Measurements from ENCODE around the gene ATP5PF. TPM values are rescaled to one million over a fixed set of nuclear protein-coding genes. Genes with fewer than 3 reads are reported as not detected.

The ATP5PF gene
- total and polyA plus RNA-seq, 10 of the 15 experiments (the other 5 are each of a cell fraction or from before 2014, with no cell fraction given) = 103 to 1,604 (median 487) TPM

GRCh38 chr21:25752416-25752815 lies 17.7 kb upstream of the ATP5PF start:
- ChIA-PET RAD21 (ENCODE audit: unreplicated experiment) (no interaction called here), POLR2A (no interaction called here), CTCF (interaction anchor here (0.7 kb wide), 1 partner anchor 11 kb away, joined by 3 read pairs; no protein-coding TSS in a partner anchor), SMC1A (ENCODE audit: uncharacterized antibody, unreplicated experiment) (interaction anchor here (0.9 kb wide), 1 partner anchor 18 kb away, joined by 3 read pairs; the partner anchor contains the start of genes ATP5PF and GABPA)
- no peaks in the 10 kb centered on the region for H3K9me3 ChIP-seq (replicated peaks; ENCODE audit: control insufficient read depth, insufficient read depth, low read length)
- intact Hi-C loops (cut with micrococcal nuclease; ENCODE audit: unreplicated experiment) (no loop called here), in situ Hi-C loops (cut with MboI) (no loop called here)
- H3K4me3 ChIP-seq = no peak overlapping the region
- 94% methylated on average over 1 of the region's 1 CpG for WGBS (ENCODE audit: insufficient coverage, insufficient replicate concordance, low lambda C conversion rate, missing lambda C conversion rate)
- H3K4me2 ChIP-seq (ENCODE audit: control insufficient read depth, insufficient read depth) = no peak overlapping the region
- no peak overlapping the region for H3K9ac ChIP-seq (ENCODE audit: control insufficient read depth, insufficient read depth, low read length)
- H3K27me3 ChIP-seq (replicated peaks in 1 of 2; ENCODE audit: control insufficient read depth in 2 of 2, insufficient read depth in 2 of 2, low read length in 1 of 2) = no peaks in the 10 kb centered on the region
- no TSS peak for BruUV-seq (replicated peaks)
- no peaks in the 10 kb centered on the region for H4K20me1 ChIP-seq (ENCODE audit: control insufficient read depth, insufficient read depth)
- H2AFZ ChIP-seq (ENCODE audit: control insufficient read depth, low read depth, low read length) = no peak overlapping the region
- TF ChIP-seq, protein P1, sequence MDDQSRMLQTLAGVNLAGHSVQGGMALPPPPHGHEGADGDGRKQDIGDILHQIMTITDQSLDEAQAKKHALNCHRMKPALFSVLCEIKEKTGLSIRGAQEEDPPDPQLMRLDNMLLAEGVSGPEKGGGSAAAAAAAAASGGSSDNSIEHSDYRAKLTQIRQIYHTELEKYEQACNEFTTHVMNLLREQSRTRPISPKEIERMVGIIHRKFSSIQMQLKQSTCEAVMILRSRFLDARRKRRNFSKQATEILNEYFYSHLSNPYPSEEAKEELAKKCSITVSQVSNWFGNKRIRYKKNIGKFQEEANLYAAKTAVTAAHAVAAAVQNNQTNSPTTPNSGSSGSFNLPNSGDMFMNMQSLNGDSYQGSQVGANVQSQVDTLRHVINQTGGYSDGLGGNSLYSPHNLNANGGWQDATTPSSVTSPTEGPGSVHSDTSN (IDR thresholded peaks at IDR 0.05; ENCODE audit: insufficient replicate concordance, low read depth, low read length) = no peak
- TF ChIP-seq ZNF217 (IDR thresholded peaks at IDR 0.05) (no peak), CBFB (IDR thresholded peaks at IDR 0.05; ENCODE audit: low read depth) (no peak), RAD21 (IDR thresholded peaks at IDR 0.05; ENCODE audit: insufficient read depth, low read depth, low read length) (no peak), NR2F1 (conservative IDR thresholded peaks at IDR 0.05) (no peak), SPI1 (IDR thresholded peaks at IDR 0.05; ENCODE audit: borderline replicate concordance, insufficient read depth, low read depth, low read length) (no peak), ZNF592 (IDR thresholded peaks at IDR 0.05) (no peak), HCFC1 (IDR thresholded peaks at IDR 0.05; ENCODE audit: low read length) (no peak), HDAC2 (IDR thresholded peaks at IDR 0.05) (no peak), SP1 (IDR thresholded peaks at IDR 0.05; ENCODE audit: low read depth, low read length) (no peak)
- peaks cover 5% of the 10 kb centered on the region for H3K4me1 ChIP-seq (ENCODE audit: control insufficient read depth, insufficient read depth, low read length)
- H3K27ac ChIP-seq (ENCODE audit: control insufficient read depth, insufficient read depth) = no peak overlapping the region
- no peak for ATAC-seq
- no peaks in the 10 kb centered on the region for H3K79me2 ChIP-seq (ENCODE audit: control insufficient read depth, insufficient read depth, low read length)
- H3K36me3 ChIP-seq (ENCODE audit: control insufficient read depth in 2 of 2, insufficient read depth in 2 of 2, low read length in 1 of 2) = peaks cover 5 to 11% of the 10 kb centered on the region in 2 experiments; a peak in 3 of 4 replicates
- no peak for FAIRE-seq
- no peak for DNase-seq (ENCODE audit: low read depth, low spot score)
